NCI-H128 (cell line): ENCODE results near the gene NAA35.

Source experiments
- DNase-seq: peaks from one replicate; lab custom pipeline; 2025; ENCODE audit not compliant: unreplicated experiment; lab: John Stamatoyannopoulos, UW

Gene NAA35

DNA sequence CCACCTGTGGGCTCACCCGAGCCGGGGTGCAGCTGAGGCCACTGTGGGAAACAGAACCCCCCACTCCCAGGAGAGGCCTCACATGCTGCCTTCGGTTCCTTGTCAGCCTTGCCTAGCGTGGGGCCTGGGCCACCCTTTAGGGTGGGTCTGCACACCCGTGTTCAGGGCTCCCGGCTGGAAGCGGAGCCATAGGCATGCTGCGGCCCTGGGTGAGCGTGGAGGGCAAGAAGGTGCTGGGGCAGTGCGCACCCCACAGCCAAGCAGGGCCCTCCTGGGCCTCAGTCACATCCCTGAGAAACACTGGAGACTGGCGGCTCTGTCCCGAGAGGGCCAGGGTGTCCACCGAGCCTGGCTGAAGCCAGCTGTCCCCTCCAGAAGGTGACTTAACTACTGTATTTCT lies 116.5 kb downstream of the NAA35 start:
- no peak for DNase-seq

DNA sequence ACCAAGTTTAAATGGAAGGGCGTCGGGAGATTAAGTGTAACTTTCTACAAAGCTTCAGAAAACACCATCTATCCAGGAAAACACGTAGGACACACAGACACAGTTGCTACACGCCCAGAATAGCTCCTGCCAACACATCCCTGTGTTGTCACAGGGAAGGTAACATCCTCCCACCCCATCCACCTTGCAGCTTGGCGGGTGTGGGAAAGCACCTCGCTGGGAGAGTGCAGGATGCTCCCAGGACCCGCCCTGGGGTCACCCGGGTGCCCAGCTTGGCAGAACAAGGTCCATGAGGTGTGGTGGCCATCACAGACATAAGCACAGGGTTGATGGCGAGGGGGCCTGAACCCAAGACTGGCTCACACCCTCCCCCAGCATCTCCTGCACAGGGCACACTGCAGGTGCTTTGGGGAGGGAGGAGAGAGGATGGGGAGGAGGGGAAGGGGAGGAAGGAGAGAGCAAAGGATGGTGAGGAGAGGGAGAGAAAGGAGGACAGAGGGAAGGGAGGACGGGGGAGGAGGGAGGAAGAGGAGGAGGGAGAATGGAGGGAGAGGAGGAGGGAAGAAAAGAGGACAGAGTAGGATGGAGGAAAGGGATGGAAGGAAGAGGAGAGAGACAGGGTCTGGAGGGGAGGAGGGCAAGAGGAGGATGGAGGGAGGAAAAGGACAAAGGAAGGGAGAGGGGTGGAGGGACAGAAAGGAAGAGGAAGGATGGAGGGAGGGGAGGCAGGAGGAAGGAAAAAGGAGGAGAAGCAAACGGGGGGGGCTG lies 121.2 kb downstream of the NAA35 start:
- no peak for DNase-seq

DNA sequence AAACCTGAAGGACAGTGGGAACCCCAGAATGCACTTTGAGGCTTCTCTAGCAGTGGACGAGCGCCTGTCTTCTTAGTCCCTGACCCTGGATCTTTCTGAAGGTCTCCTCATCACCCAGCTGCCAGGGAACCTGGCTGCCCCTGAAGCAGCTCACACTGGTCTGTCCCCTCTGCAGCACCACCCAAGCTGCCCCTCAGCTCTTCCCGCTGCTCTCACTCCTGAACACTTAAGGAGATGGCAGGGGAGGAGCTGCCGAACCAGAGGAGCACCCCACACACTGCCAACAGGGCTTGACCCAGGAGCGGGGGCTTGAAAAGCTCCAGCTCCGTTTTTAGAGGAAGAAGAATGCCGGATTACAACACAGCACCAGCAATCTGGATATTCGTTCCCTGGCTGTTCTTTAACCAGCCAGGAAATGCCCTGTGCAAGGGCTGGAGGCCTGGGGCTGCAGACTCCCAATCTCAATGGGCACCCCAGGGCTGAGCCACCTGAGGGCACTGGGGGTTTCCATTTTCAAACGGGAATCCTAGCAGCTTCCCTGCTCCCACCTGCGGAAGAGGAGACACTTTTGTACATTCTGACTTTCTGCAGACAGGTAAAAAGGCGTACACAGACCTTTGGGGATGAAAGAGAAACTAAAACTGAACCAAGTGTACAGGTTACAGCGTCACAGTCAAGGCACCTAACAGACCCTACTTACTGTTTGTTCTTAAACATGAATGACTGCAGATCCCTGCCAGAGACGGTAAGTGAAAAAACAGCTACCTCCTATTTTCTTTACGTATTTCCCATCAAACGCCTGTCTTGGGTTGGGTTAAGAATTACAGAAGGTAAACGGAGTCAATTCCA lies 122.1 kb downstream of the NAA35 start:
- DNase-seq: no peak

DNA sequence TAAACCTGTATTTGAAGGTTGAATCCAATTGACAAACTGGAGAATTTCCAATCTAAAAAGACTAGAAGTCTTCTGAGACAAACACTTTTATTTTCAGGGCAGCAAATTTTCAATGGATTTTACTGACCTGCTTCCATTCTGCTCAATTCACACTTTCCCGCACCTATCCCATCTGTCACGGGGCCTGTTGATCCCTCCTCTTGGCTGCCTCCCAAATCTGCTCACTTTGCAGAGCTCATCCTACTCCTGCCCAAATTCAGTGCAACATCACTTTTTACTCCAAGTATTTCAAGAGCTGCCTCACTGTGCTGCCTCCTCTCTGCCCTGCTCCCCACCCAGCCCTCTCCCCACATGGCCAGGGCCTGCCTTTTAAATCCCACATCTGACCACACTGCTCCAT lies 123.3 kb downstream of the NAA35 start:
- DNase-seq: no peak

DNA sequence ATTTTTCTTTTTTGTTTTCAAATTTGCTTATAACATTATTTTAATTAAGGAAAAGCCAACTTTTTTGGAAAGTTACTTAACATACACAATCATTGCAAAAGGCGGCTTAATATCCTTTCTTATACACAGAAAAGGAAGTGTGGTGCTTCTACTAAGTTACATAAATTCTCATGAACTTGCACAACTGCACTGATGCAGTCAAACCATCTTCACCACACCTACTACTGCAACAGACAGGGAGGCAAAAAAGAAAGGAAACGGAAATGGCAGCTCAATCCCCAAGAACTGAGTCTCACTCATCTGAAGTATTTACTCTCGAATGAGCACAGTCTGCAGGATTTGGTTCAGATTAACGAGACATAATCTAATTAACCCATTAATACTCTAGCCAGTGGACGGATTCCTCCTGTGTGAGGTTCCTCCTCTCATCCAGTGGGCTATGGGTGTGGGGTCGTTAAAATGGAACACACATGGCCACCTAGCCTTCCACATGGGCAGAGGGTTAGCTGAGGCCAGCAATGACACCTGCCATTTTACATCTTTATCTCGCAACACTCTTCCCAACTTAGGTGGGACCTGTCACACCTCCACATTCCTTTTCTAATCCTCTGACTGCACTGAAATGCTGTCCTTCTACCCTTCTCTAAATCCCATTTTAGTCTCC lies 128.4 kb downstream of the NAA35 start:
- no peak for DNase-seq
